ENCODE results near the gene GOLGA8M. TPM values are rescaled to one million over a fixed set of nuclear protein-coding genes. Genes with fewer than 3 reads are reported as not detected.
"Not testable (repeated sequence)": the region's sequence is repeated elsewhere in the genome, so short reads cannot be mapped to it uniquely, and the experiment has no call there.

The GOLGA8M gene
- total RNA-seq, 4 donors from 2014 or later: 0.71 to 1.7 TPM; not detected in 2

- H3K4me1 ChIP-seq; H3K27me3 ChIP-seq; H3K9me3 ChIP-seq; DNase-seq (ENCODE audit: extremely low spot score); H3K36me3 ChIP-seq; H3K4me3 ChIP-seq; H3K27ac ChIP-seq (replicated peaks in 1 of 4); intact Hi-C loops (cut with DNase I): not testable (repeated sequence)
- WGBS: 89% methylated on average over 6 of the region's 6 CpGs
These were observed 47.6 kb downstream of the GOLGA8M start for GRCh38 chr15:28664575-28664974.

- H3K4me3 ChIP-seq; H3K4me1 ChIP-seq; DNase-seq (ENCODE audit: extremely low spot score); H3K36me3 ChIP-seq; H3K27ac ChIP-seq (replicated peaks in 1 of 4); H3K27me3 ChIP-seq; intact Hi-C loops (cut with DNase I); H3K9me3 ChIP-seq: not testable (repeated sequence)
- no CpG with 5 or more reads among the region's 11 CpGs for WGBS
These were observed 48.5 kb downstream of the GOLGA8M start for GRCh38 chr15:28663717-28664116.

GRCh38 chr15:28660750-28661149 is 51.5 kb downstream of the GOLGA8M start:
- DNase-seq (ENCODE audit: extremely low spot score); H3K27ac ChIP-seq (replicated peaks in 1 of 4); H3K4me3 ChIP-seq; H3K4me1 ChIP-seq; H3K9me3 ChIP-seq; H3K27me3 ChIP-seq; intact Hi-C loops (cut with DNase I); H3K36me3 ChIP-seq: not testable (repeated sequence)
- WGBS: no CpG with 5 or more reads among the region's 7 CpGs

GRCh38 chr15:28656018-28656360 is 56.2 kb downstream of the GOLGA8M start:
- DNase-seq (ENCODE audit: extremely low spot score); H3K4me1 ChIP-seq: not testable (repeated sequence)

GRCh38 chr15:28655329-28656017 is 56.7 kb downstream of the GOLGA8M start:
- peak; percentile 19 for DNase-seq (ENCODE audit: extremely low spot score)

More at GRCh38 chr15:28656018-28656360, 56.2 kb downstream of the GOLGA8M start:
- H3K27me3 ChIP-seq; intact Hi-C loops (cut with DNase I); H3K27ac ChIP-seq (replicated peaks in 1 of 4); H3K9me3 ChIP-seq; H3K4me3 ChIP-seq: not testable (repeated sequence)
- WGBS: no CpG with 5 or more reads among the region's 4 CpGs
- peaks cover 0 to 18% (median 10%) of the 10 kb centered on the region in 4 donors for H3K36me3 ChIP-seq

GRCh38 chr15:28654194-28654593 is 58.0 kb downstream of the GOLGA8M start:
- H3K27ac ChIP-seq (replicated peaks in 1 of 4): not testable (repeated sequence)

More at GRCh38 chr15:28655329-28656017, 56.7 kb downstream of the GOLGA8M start:
- H3K9me3 ChIP-seq; H3K4me1 ChIP-seq; H3K4me3 ChIP-seq; intact Hi-C loops (cut with DNase I); H3K27ac ChIP-seq (replicated peaks in 1 of 4); H3K27me3 ChIP-seq: not testable (repeated sequence)
- WGBS: 70% methylated on average over 2 of the region's 30 CpGs
- peaks cover 0 to 18% (median 10%) of the 10 kb centered on the region in 4 donors for H3K36me3 ChIP-seq

GRCh38 chr15:28652538-28652937 is 59.7 kb downstream of the GOLGA8M start:
- WGBS: 96% methylated on average over 10 of the region's 10 CpGs
- intact Hi-C loops (cut with DNase I); H3K27ac ChIP-seq (replicated peaks in 1 of 4); H3K4me1 ChIP-seq; DNase-seq (ENCODE audit: extremely low spot score); H3K27me3 ChIP-seq; H3K4me3 ChIP-seq; H3K9me3 ChIP-seq: not testable (repeated sequence)
- H3K36me3 ChIP-seq: peaks cover 0 to 15% (median 10%) of the 10 kb centered on the region in 4 donors

More at GRCh38 chr15:28654194-28654593, 58.0 kb downstream of the GOLGA8M start:
- H3K9me3 ChIP-seq; H3K27me3 ChIP-seq; intact Hi-C loops (cut with DNase I); H3K4me3 ChIP-seq; H3K4me1 ChIP-seq; DNase-seq (ENCODE audit: extremely low spot score): not testable (repeated sequence)
- WGBS: no CpG with 5 or more reads among the region's 11 CpGs
- H3K36me3 ChIP-seq: peaks cover 0 to 18% (median 10%) of the 10 kb centered on the region in 4 donors

Small RNAs within 50 kb of the gene (small RNA-seq; reads per million reads assigned to genes)
- gene RN7SL719P: 0 reads per million in 3 donors

Other genes starting within 250 kb of the GOLGA8M start
- under 1 TPM in 3 of 4 donors, not detected in 1; 0.17 to 0.23 (median 0.19) TPM for gene GOLGA8G, start 179.4 kb downstream of the GOLGA8M start, total RNA-seq
- not detected for gene GOLGA6L25, start 158.9 kb downstream of the GOLGA8M start, total RNA-seq
- not detected for gene GOLGA6L7, start 136.2 kb upstream of the GOLGA8M start, total RNA-seq
- gene APBA2, start 173.6 kb upstream of the GOLGA8M start, total RNA-seq: 10 to 100 TPM in 2 of 4 donors, 1 to 10 TPM in 2; 5.4 to 15.3 (median 10.4) TPM